ENCODE data around the gene RAB44.

GRCh38 chr6:36759148-36759759 is 61.6 kb downstream of the RAB44 start:
- TF ChIP-seq CTCF (IDR thresholded peaks at IDR 0.05; ENCODE audit: low read length) (peak; percentile 98), EZH2 (IDR thresholded peaks at IDR 0.05; ENCODE audit: borderline replicate concordance, low read length) (no peak)

Data from OCI-LY1 (cell line).